Measurements from ENCODE around the gene OR51F2.

GRCh38 chr11:4830909-4831308 lies 9.8 kb downstream of the OR51F2 start:
- TF ChIP-seq EP300 (IDR thresholded peaks at IDR 0.05; ENCODE audit: borderline replicate concordance in 1 of 2, low read depth in 1 of 2, low read length in 1 of 2) (no peak), CTCF (IDR thresholded peaks at IDR 0.05) (no peak), POLR2AphosphoS5 (IDR thresholded peaks at IDR 0.05; ENCODE audit: low read depth, low read length) (no peak), SMC3 (IDR thresholded peaks at IDR 0.05; ENCODE audit: low read depth, low read length) (no peak), TAF1 (IDR thresholded peaks at IDR 0.05; ENCODE audit: borderline replicate concordance, low read depth, low read length) (no peak), REST (IDR thresholded peaks at IDR 0.05; ENCODE audit: low read depth, low read length) (no peak), JUND (IDR thresholded peaks at IDR 0.05) (no peak), CHD2 (IDR thresholded peaks at IDR 0.05; ENCODE audit: low read length, partially characterized antibody) (no peak), FOXM1 (IDR thresholded peaks at IDR 0.05; ENCODE audit: low read depth) (no peak), TEAD4 (IDR thresholded peaks at IDR 0.05; ENCODE audit: borderline replicate concordance, insufficient read depth) (no peak), NRF1 (IDR thresholded peaks at IDR 0.05; ENCODE audit: low read depth, low read length) (no peak), RAD21 (IDR thresholded peaks at IDR 0.05; ENCODE audit: low read length) (no peak), SIN3A (IDR thresholded peaks at IDR 0.05; ENCODE audit: borderline replicate concordance, low read depth, low read length) (no peak), USF2 (IDR thresholded peaks at IDR 0.05; ENCODE audit: borderline replicate concordance, low read depth, low read length) (no peak)
